ENCODE results near the gene OTUD5.

Gene OTUD5

DNA sequence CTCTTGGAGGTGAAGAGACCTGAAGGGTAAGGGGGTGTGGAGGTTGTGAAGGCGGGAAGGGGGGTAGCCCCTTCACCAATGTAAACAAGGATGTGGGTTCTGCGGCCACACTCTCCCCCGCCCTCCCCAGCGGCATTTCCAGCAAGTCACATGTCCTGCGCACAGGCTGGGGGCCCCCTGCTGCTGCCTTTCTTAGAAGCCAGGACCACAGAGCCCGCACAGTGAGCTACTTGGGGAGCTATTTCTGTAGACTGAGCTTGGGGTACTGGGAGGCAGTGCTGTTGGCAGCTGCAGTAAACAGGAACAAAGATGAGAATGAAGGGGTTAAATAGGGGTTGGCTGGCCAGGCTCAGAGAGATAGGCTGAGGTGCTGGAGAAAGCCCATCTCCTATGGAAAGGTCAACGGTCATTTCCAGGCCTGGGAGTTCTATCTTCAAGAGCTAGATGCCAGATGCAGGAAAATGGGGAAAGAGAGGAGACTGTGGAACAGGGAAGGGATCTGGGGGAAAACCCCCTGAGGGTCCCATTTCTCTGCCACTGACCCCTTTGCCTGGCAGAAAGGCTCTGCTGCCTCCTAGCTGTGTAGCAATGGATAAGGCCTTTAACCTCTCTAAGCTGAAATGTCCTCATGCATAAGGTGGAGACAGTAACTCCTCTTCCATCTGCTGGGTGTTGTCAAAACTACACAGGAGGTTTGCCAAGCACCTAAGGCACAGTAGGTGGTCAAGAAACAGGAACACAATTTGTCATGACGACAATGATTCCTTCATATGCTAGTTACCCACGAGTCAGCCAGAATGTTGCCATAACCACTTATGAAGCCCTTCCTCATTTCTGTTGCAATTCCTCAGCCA is 20.1 kb downstream of the OTUD5 start:
- Histone ChIP-seq H3K27ac (no peak overlapping the region), H3K4me2 (ENCODE audit: low read length) (no peak overlapping the region), H3K4me1 (peaks cover 2% of the 10 kb centered on the region), H2AFZ (no peak overlapping the region), H3K9me3 (ENCODE audit: control insufficient read depth, low read length) (no peaks in the 10 kb centered on the region), H3K9ac (no peak overlapping the region), H3K4me3 (ENCODE audit: low read depth, low read length) (no peak overlapping the region), H3K36me3 (ENCODE audit: control insufficient read depth, insufficient read depth, low read length) (no peaks in the 10 kb centered on the region), H3K27me3 (ENCODE audit: control insufficient read depth, insufficient read depth, low read length) (no peaks in the 10 kb centered on the region), H3K79me2 (peaks cover 27% of the 10 kb centered on the region)
- TF ChIP-seq, protein P1, sequence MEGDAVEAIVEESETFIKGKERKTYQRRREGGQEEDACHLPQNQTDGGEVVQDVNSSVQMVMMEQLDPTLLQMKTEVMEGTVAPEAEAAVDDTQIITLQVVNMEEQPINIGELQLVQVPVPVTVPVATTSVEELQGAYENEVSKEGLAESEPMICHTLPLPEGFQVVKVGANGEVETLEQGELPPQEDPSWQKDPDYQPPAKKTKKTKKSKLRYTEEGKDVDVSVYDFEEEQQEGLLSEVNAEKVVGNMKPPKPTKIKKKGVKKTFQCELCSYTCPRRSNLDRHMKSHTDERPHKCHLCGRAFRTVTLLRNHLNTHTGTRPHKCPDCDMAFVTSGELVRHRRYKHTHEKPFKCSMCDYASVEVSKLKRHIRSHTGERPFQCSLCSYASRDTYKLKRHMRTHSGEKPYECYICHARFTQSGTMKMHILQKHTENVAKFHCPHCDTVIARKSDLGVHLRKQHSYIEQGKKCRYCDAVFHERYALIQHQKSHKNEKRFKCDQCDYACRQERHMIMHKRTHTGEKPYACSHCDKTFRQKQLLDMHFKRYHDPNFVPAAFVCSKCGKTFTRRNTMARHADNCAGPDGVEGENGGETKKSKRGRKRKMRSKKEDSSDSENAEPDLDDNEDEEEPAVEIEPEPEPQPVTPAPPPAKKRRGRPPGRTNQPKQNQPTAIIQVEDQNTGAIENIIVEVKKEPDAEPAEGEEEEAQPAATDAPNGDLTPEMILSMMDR (IDR thresholded peaks at IDR 0.05), result no peak

DNA sequence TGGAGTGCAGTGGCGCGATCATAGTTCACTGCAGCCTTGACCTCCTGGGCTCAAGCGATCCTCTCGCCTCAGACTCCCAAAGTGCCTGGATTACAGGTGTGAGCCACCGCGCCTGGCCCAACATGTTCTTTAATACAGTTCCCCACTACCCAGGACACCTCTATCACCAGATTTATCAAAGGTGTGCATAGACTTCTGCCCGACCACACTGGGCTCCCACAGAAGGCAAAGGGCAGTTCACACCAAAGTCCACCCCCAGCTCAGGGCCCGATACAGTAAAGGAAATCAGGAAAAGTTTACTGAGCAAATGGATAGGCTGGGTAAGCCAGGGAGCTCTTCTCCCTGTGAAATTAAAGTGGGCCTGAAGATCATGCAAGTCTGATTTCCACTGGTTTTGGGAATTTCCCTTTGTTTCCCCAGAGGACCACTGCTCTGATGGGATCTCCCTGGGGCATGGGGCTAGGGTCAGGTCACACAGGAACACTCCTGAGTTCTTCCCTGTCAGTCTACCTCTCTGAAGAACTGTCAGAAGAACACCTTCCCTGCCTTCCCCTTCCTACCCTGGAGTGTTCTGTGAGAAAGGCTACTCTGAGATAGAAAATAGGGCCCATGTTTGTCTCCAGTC is 20.9 kb downstream of the OTUD5 start:
- H3K4me2 ChIP-seq (ENCODE audit: low read length), result no peak overlapping the region
- H3K9ac ChIP-seq, result no peak overlapping the region
- H3K36me3 ChIP-seq (ENCODE audit: control insufficient read depth, insufficient read depth, low read length), result no peaks in the 10 kb centered on the region

DNA sequence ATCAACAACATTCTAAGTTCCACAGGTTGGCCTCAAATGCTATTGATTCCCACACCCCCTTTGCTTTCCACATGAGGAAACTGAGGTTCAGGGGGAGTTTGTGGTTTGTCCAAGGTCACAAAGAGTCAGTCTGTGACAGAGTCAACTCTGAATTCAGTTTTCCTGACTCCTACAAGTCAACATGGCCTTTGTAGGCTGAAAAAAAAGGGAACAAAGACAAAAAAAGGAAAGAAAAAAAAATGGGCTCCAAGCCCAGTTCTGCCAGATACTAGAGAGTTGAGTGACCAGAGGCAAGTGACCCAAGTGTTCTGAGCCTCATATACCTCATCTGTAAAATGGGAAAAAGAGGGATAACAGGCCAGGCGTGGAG is 22.1 kb downstream of the OTUD5 start:
- TF ChIP-seq, protein P1 (IDR thresholded peaks at IDR 0.05), result no peak
- peaks cover under 1% of the 10 kb centered on the region for H3K4me1 ChIP-seq
- H3K9me3 ChIP-seq (ENCODE audit: control insufficient read depth, low read length), result no peaks in the 10 kb centered on the region
- no peaks in the 10 kb centered on the region for H3K36me3 ChIP-seq (ENCODE audit: control insufficient read depth, insufficient read depth, low read length)
- no peaks in the 10 kb centered on the region for H3K27me3 ChIP-seq (ENCODE audit: control insufficient read depth, insufficient read depth, low read length)
- H3K79me2 ChIP-seq, result peaks cover 12% of the 10 kb centered on the region
- H2AFZ ChIP-seq, result no peak overlapping the region
- no peak overlapping the region for H3K4me2 ChIP-seq (ENCODE audit: low read length)
- H3K4me3 ChIP-seq (ENCODE audit: low read depth, low read length), result no peak overlapping the region
- no peak overlapping the region for H3K9ac ChIP-seq
- no peak overlapping the region for H3K27ac ChIP-seq

More for the DNA sequence above, 20.9 kb downstream of the OTUD5 start:
- H3K27ac ChIP-seq, result no peak overlapping the region
- peaks cover 22% of the 10 kb centered on the region for H3K79me2 ChIP-seq
- H3K4me1 ChIP-seq, result peaks cover 2% of the 10 kb centered on the region
- no peak overlapping the region for H3K4me3 ChIP-seq (ENCODE audit: low read depth, low read length)
- no peaks in the 10 kb centered on the region for H3K27me3 ChIP-seq (ENCODE audit: control insufficient read depth, insufficient read depth, low read length)
- TF ChIP-seq, protein P1 (IDR thresholded peaks at IDR 0.05), result no peak
- no peak overlapping the region for H2AFZ ChIP-seq
- no peaks in the 10 kb centered on the region for H3K9me3 ChIP-seq (ENCODE audit: control insufficient read depth, low read length)

DNA sequence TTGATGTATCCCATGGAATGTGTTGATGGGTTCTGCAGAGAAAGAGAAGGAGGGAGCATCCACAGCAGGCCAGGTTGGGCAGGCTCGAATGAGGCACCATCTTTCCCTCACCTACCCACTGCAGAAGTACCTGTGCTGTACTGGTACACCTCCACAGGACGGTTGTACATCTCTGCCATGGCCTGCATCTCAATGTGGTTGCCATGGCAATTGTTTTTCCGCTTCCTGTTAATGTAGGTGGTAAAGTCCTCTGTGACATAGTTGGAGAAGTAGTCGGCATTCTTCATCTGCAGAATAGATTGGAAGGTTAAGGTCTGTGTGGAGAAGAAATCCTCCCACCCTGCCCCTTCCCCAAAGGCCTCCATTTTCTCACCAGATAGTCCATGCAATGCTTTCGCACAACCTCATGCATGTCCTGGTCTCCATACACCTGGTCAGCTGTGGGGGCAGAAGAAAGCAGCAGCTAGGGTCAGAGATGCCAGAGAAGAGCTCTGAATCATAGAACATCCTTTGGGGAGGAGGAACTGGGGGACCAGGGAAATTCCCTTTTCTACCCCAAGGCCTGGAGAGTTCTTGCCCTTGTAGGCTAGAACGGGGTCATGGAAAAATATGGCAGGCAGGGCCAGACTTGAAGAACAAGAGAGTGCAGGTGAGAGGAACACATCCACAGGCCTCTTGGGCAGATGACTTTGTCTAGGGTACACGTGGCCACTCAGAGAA is 22.7 kb downstream of the OTUD5 start:
- Histone ChIP-seq H3K79me2 (peaks cover 8% of the 10 kb centered on the region), H3K9me3 (ENCODE audit: control insufficient read depth, low read length) (no peaks in the 10 kb centered on the region), H3K27me3 (ENCODE audit: control insufficient read depth, insufficient read depth, low read length) (no peaks in the 10 kb centered on the region), H3K4me2 (ENCODE audit: low read length) (no peak overlapping the region), H3K9ac (no peak overlapping the region), H3K27ac (no peak overlapping the region), H3K4me1 (no peaks in the 10 kb centered on the region), H3K4me3 (ENCODE audit: low read depth, low read length) (no peak overlapping the region), H3K36me3 (ENCODE audit: control insufficient read depth, insufficient read depth, low read length) (no peaks in the 10 kb centered on the region), H2AFZ (no peak overlapping the region)
- TF ChIP-seq, protein P1 (IDR thresholded peaks at IDR 0.05), result no peak
